ENCODE data around the gene UBE2C.

- TF ChIP-seq, protein P1, sequence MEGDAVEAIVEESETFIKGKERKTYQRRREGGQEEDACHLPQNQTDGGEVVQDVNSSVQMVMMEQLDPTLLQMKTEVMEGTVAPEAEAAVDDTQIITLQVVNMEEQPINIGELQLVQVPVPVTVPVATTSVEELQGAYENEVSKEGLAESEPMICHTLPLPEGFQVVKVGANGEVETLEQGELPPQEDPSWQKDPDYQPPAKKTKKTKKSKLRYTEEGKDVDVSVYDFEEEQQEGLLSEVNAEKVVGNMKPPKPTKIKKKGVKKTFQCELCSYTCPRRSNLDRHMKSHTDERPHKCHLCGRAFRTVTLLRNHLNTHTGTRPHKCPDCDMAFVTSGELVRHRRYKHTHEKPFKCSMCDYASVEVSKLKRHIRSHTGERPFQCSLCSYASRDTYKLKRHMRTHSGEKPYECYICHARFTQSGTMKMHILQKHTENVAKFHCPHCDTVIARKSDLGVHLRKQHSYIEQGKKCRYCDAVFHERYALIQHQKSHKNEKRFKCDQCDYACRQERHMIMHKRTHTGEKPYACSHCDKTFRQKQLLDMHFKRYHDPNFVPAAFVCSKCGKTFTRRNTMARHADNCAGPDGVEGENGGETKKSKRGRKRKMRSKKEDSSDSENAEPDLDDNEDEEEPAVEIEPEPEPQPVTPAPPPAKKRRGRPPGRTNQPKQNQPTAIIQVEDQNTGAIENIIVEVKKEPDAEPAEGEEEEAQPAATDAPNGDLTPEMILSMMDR (IDR thresholded peaks at IDR 0.05), result no peak
- TF ChIP-seq POLR2AphosphoS5 (IDR thresholded peaks at IDR 0.05) (no peak), POLR2A (IDR thresholded peaks at IDR 0.05) (no peak), EP300 (IDR thresholded peaks at IDR 0.05) (no peak)
Measured at GRCh38 chr20:45821947-45822346, 9.5 kb downstream of the UBE2C start.
